ENCODE measurements around the gene MAML3.

Gene MAML3

DNA sequence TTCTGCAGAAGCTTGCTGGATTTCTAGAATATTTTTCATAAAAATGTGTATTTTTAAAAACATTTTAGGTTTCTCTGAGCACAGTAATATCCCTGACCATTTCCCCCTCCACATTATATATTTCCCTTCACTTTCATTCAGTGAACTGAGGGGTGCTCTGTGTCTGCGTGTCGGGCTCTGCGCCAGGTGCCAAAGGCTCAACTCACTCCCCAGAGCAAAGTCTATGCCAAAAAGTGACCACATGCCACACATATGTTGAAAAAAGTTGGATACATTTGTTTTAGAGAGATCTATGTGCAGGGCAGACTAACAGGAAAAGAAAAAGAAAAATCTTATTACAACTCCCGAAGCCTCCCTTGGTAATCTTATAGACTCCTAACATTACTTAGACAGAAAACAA lies 254.6 kb downstream of the MAML3 start:
- DNase-seq (ENCODE audit: low read depth) = no peak

GRCh38 chr4:139898293-139898692 lies 255.7 kb downstream of the MAML3 start:
- no peak for DNase-seq (ENCODE audit: low read depth)

DNA sequence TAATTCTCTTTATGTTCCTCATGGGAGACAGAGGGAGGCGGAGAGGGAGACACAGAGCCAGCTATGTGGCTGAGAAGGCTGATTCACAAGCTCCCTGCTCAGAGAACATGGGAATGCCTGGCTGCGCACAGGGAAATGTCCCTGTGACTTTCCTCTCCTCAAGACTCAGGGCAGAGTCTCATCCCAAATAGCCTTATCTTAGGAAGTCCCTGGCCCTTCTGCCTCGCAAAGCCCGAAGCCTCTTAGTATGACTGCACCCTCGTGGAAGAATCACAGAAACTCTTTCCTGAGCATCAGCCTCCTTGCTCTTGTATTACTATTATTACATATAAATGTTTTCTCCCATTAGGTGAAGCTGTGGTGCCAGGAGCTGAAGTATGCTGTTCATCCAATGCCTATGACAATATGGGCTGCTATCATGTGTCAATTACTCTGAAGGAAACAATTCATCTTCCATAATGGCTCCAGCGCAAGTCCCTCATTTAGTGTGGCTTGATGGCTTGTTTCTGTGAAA lies 257.8 kb downstream of the MAML3 start:
- DNase-seq (ENCODE audit: low read depth) = no peak

DNA sequence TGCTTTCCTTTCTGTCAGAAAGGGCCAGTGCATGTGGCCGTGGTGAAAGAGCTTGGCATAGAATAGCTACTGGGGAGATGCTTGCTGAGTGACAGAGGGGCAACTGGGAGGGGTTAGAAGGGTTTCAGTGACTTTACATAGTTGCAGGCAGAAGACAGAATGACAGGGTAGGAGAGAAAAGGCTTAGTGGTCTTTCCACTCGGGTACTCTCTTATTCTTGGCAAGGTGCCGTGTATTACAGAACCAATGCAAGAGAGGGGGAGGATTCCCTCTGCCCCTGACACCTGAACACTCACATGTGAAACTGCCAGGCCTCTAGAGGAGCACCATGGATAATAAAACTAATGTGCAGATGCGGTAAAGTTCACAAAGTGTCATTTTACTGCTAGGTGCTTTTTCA lies 260.2 kb downstream of the MAML3 start:
- DNase-seq (ENCODE audit: low read depth) = no peak

DNA sequence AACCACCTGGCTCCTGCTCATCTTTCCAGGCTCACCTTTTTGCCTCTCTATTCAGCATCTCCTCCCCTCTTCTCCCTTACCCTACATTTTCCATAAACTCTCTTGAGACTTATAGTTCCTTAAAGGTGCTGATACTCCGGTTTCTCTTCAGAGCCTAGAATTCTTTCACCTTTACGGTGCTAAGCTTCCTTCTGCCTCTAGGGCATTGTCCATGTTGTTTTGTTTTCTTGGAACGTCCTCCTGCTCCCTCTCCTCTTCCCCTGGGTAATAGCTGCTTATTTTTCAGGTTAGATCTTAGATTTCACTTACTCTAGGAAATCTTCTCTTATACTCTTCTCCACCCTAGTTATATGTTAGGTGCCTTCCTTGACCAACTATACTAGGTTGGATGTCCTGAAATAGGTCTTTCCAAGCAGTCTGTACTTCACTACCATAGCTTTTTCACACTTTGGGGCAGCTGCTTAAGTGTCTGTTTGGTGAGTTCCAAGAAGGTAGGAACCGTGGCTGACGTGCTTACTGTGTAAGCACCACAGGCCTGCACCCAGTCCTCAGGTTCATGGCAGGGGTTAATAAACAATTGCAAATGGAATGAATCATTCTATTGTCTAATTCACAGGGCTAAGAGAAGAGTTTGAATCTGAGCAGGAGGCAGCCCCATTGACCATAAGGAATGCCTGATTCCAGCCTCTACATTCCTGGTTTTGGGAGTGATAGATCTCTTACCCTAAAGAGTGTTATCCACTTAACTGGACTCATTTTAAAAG lies 260.8 kb downstream of the MAML3 start:
- DNase-seq (ENCODE audit: low read depth) = peak; percentile 31

- peak; percentile 83 for DNase-seq (ENCODE audit: low read depth)
Measured at GRCh38 chr4:139890816-139891215, 263.2 kb downstream of the MAML3 start.

GRCh38 chr4:139889901-139890300 lies 264.1 kb downstream of the MAML3 start:
- no peak for DNase-seq (ENCODE audit: low read depth)

DNA sequence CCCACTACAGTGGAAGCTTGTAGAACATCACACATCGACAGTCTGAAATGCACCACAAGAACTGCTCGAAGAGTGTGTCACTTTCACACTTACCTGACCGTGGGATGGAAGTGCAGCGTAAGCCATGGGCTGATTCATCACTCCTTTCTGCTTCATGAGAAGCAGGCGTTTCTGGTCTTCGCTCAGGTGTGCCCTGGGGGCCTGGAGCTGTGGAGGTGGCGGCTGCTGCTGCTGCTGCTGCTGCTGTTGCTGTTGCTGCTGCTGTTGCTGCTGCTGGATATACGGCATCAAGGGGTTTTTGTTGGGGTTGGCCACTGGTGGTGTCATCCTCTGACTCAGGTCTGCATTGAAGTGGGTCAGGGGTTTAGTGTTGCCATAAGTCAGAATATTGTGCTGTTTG lies 264.7 kb downstream of the MAML3 start:
- DNase-seq (ENCODE audit: low read depth) = no peak

DNA sequence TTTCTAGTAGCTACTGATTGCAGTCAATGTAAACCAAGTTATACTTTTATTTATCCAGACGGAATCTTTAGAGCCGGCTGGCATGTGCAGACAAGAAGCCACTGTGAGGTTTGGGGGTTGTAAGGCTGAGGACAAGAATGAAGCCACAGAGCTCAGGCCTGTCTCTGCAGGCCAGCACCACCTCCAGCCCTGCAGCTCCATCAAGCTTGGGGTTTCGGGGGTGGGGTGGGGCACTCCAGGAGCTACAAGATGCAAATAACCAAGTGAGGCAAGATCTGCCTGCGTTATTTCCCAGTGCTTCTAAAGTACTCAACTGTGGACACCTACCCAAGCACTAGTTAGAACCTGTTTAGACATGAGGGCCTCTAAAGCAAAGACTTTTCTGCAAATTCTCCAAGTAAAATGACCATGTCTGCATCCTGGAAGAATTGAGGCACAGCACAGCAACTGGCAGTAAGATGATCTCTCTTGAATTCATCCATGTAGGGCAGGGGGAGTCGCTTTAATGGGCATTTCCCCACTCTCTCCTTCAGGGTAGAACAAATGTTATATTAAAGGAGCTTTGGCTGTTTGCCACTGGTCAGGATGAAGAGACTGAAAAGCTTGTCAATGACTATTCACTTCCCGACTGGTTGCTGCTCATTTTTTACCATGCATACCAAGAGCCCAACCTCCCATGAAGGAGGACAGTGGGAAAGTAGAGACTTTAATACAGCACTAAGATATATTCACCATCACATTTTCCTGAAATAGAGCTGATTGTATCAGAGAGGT lies 265.8 kb downstream of the MAML3 start:
- peak; percentile 55 for DNase-seq (ENCODE audit: low read depth)

GRCh38 chr4:139887376-139887802 lies 266.6 kb downstream of the MAML3 start:
- DNase-seq (ENCODE audit: low read depth) = peak; percentile 52

- DNase-seq (ENCODE audit: low read depth) = no peak
Measured at GRCh38 chr4:139886798-139887197, 267.2 kb downstream of the MAML3 start.

- DNase-seq (ENCODE audit: low read depth) = no peak
Measured at GRCh38 chr4:139884438-139884837, 269.5 kb downstream of the MAML3 start.

DNA sequence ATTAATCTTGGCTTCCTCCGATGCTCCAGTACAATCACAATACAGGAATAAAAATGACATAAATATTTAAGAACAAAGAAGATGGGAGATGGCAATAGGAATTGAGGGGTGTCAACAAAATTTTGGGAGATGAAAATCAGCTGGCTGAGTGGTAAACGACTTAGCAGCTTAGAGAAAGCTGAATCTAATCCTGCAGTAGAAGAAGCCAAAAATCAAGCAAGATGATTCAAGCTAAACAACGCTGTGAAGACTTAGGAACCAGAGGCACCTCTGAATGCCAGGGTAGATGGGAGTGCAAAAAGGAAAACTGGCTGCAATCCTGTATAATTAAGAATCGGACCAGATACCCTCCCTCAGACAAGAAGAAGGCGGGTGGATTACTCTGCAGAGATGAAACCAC lies 273.1 kb downstream of the MAML3 start:
- no peak for DNase-seq (ENCODE audit: low read depth)

DNA sequence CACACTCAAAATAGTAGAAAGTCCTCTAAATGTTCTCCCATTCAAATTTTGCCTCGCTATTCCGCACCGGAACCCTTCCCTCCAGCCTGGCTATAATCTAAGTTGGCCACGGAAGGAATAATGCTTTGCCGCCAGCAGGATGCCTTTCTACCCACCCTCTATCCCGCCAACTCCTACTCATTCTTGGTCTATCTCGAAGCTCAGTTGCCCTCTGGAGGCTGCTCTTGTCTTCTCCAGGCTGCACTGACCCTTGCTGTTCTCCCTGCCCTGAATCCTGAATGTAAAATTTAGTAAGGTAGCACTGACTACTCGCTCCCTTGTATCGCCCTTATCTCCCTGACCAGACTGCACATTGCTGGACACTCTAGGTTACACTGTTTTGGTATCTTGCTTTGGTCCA lies 275.9 kb downstream of the MAML3 start:
- DNase-seq (ENCODE audit: low read depth) = no peak

DNA sequence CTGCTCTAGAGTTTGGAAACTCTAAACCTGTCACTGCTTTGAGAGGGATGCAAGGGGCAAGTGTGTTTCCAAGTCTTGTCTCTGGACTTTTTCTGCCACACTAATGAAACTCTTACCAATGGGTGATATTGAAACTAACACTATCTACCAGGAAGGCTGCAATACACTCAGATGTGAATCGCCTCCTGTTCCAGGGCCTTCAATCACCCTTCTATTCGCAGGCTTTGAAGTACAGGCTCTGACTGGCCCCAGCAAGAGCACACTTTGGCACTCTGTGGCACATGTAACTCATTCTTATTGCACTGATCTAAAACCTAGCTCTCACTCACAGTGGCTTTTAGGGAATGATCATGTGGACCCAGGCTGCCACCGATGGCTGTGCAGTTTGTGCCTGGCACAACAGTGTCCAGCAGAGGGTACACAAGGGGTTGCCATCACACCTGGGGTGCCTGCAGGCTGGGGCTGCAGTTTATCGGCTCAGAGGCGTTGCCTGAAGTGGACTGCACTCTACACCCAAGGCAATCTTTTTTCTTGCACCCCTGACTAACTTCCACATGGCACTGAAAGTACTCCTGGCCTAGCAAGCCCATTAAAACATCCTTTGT lies 277.5 kb downstream of the MAML3 start:
- DNase-seq (ENCODE audit: low read depth) = no peak

GRCh38 chr4:139875411-139875825 lies 278.6 kb downstream of the MAML3 start:
- no peak for DNase-seq (ENCODE audit: low read depth)

- DNase-seq (ENCODE audit: low read depth) = peak; percentile 75
Measured at GRCh38 chr4:139873111-139873860, 280.7 kb downstream of the MAML3 start.

- peak; percentile 99 for DNase-seq (ENCODE audit: low read depth)
Measured at GRCh38 chr4:139872274-139872673, 281.7 kb downstream of the MAML3 start.

GRCh38 chr4:139869810-139870209 lies 284.2 kb downstream of the MAML3 start:
- DNase-seq (ENCODE audit: low read depth) = no peak

DNA sequence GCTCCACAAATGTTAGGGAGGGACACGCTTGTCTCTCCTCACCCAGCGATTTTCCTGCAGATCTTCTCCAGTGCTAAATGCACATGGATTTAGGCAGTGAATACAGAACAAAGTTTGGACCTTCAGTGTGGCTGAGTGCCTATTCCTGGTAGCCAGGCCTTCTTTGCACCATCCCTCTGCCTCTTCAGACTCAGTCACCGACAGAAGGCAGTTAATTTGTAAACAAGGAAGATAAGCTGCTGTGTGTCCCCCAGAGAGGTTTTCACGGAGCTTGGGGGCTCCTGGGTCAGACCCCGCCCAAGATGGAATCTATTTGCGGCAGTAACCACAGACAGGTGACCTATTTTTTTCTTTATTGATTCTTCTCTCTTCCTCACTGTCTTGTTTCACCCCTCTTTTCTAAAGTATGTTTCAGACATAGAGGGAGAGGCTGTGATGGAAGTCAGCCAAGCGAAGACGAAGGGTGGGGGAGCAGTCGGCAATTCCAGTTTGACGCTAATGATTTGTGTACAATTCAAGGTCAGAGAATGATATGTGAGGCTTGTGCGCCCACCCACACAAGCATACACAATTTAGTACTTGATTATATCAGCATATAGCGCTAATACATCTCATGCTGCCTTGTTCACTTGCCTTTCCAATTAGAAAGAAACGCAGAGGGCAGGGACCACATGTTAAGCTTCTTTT lies 287.6 kb downstream of the MAML3 start:
- DNase-seq (ENCODE audit: low read depth) = no peak

DNA sequence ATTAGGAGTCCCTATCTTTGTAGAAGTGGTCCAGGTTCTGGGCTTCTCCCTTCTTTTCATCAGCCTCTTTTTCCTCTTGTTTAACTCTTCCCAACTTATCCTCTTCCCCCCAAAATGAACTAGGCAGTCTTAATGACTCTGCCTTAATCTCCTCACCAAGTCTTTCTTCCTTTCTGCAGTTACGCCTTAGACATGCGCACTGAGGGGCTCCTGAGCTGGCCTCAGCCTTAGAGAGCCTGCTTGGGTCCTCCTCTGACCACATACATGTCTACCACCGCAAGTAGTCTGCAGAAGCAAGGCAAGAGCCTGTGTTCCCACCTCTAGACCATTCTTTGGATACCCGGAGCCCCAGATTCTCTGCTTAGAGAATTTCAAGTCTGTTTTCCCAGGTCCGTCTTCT lies 288.4 kb downstream of the MAML3 start:
- DNase-seq (ENCODE audit: low read depth) = no peak
